ENCODE measurements around the gene JAG1.
"Not testable (repeated sequence)": the region's sequence is repeated elsewhere in the genome, so short reads cannot be mapped to it uniquely, and the experiment has no call there.

Gene JAG1

DNA sequence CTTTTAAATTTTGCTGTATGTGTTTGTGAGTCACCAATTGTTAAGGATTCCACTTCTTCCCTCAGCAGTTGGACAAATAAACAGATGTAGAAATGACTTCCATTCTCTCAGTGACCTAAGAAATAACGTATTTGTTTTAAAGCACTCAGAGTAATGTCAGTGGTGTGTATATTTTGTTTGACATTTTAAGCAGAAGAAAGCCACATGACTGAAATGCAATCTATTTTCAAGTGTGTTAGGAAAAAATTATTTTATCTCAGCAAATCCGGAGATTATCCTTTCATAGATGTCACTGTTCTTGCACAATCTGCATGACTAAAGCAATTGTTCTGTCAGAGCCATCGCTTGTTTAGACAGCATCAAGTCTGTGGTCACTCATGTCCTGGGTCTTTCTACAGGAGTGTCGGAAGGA, 77.1 kb downstream of the JAG1 start:
- TF ChIP-seq, protein P1, sequence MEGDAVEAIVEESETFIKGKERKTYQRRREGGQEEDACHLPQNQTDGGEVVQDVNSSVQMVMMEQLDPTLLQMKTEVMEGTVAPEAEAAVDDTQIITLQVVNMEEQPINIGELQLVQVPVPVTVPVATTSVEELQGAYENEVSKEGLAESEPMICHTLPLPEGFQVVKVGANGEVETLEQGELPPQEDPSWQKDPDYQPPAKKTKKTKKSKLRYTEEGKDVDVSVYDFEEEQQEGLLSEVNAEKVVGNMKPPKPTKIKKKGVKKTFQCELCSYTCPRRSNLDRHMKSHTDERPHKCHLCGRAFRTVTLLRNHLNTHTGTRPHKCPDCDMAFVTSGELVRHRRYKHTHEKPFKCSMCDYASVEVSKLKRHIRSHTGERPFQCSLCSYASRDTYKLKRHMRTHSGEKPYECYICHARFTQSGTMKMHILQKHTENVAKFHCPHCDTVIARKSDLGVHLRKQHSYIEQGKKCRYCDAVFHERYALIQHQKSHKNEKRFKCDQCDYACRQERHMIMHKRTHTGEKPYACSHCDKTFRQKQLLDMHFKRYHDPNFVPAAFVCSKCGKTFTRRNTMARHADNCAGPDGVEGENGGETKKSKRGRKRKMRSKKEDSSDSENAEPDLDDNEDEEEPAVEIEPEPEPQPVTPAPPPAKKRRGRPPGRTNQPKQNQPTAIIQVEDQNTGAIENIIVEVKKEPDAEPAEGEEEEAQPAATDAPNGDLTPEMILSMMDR (IDR thresholded peaks at IDR 0.05; ENCODE audit: low read length, missing control alignments), result no peak
- H3K4me3 ChIP-seq (replicated peaks; ENCODE audit: low read depth, low read length), result no peak overlapping the region
- peak; percentile 87 for DNase-seq (ENCODE audit: low read depth)

GRCh38 chr20:10595985-10596384, 77.8 kb downstream of the JAG1 start:
- H3K4me3 ChIP-seq (replicated peaks; ENCODE audit: low read depth, low read length), result no peak overlapping the region
- TF ChIP-seq, protein P1 (IDR thresholded peaks at IDR 0.05; ENCODE audit: low read length, missing control alignments), result no peak
- DNase-seq (ENCODE audit: low read depth), result no peak

GRCh38 chr20:10595266-10595665, 78.5 kb downstream of the JAG1 start:
- DNase-seq (ENCODE audit: low read depth), result no peak
- H3K4me3 ChIP-seq (replicated peaks; ENCODE audit: low read depth, low read length), result no peak overlapping the region
- TF ChIP-seq, protein P1 (IDR thresholded peaks at IDR 0.05; ENCODE audit: low read length, missing control alignments), result no peak

DNA sequence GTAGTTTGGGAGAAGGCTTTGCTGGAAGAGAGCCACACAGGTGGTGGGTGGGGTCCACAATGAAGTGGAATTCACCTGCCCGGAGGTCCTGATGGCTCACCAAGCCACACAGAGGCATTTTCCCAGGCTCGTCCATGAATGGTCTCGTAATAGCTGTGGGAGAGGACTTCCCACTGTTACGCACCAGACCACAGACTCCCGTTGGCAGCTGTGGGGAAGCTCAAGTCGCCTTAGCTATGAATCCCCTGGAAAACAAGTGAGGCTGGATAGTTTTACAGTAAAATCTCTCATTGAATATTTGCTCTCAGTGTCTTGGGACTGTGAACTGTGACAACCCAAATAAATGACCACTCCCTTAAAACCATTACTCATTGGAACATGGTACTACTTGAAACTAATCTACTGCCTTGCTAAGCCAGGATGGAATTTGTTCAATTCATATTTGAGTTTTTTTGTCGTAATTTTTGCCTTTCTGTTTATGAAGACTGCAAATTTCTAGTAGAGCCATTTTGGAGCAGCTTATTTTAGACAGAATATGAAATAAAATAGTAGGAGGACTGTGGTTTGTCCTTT, 79.4 kb downstream of the JAG1 start:
- TF ChIP-seq, protein P1 (IDR thresholded peaks at IDR 0.05; ENCODE audit: low read length, missing control alignments), result no peak
- H3K4me3 ChIP-seq (replicated peaks; ENCODE audit: low read depth, low read length), result no peak overlapping the region

GRCh38 chr20:10591946-10592521, 81.8 kb downstream of the JAG1 start:
- DNase-seq (ENCODE audit: low read depth), result peak; percentile 59
- H3K4me3 ChIP-seq (replicated peaks; ENCODE audit: low read depth, low read length), result no peak overlapping the region
- TF ChIP-seq, protein P1 (IDR thresholded peaks at IDR 0.05; ENCODE audit: low read length, missing control alignments), result no peak

More for the DNA sequence above, 79.4 kb downstream of the JAG1 start:
- no peak for DNase-seq (ENCODE audit: low read depth)

DNA sequence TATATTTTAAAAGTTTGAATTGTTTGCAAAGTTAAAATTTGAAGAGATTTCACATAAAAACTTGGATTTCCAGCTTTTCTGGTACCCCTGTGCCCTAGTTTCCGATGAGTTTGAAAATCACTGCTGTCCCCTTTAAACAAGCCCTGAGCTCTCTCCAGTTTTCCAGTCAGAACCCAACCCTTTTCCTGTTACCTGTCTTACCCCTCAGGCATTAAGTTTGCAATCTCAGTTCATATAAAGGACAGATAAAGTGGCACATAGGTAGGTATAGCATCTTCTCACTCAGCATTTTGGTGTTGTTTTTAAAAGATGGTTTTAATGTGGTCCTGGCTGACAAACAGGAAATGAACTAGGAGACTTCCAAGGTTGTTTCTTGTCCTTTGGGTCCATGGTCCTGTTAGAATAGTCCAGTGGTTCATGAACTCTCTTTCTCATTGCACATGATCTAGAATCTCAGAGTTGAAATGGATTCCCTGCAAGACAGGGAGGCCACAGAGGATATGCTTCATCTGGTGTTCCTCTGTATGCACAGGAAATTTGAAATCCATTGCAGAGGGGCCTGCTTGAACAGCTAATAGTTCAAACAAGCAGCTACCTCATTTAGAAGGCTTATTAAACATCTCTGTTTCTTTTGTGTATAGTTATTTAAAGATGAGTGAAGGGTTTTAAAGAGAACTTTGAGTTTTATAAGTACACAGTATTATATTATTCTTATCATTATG, 82.7 kb downstream of the JAG1 start:
- no peak for DNase-seq (ENCODE audit: low read depth)
- TF ChIP-seq, protein P1 (IDR thresholded peaks at IDR 0.05; ENCODE audit: low read length, missing control alignments), result no peak
- no peak overlapping the region for H3K4me3 ChIP-seq (replicated peaks; ENCODE audit: low read depth, low read length)

DNA sequence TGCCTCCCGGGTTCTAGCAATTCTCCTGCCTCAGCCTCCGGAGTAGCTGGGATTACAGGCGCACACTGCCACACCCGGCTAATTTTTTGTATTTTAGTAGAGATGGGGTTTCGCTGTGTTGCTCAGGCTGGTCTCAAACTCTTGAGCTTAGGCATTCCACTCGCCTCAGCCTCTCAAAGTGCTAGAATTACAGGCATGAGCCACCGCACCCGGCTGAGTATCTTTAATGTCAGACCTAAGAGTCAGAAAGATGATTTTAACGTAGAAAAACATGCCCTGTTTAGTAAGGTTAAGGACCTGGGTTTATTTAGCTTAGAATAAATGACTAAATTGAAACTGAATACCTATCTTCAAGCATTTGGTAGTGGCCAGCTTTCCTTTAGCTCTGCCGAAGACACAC, 83.4 kb downstream of the JAG1 start:
- not testable (repeated sequence) for H3K4me3 ChIP-seq (replicated peaks; ENCODE audit: low read depth, low read length); DNase-seq (ENCODE audit: low read depth)
